Mesenchymal stem cell (in vitro differentiated cells and primary cell): Measurements from ENCODE around the gene EPRS1.
A peak's percentile ranks its signal among the peaks of the same experiment; 100 is the strongest.

Experiments
- DNase-seq: peaks from one replicate; pipeline ENCODE4 v3.0.0-alpha.2; 2013
- H2AFZ ChIP-seq: one replicate; pipeline ENCODE4 v1.6.1; 2013; ENCODE audit warnings: low read depth, mild to moderate bottlenecking, control low read depth, inconsistent platforms, low read length, moderate library complexity
- H2AK5ac ChIP-seq: 2 replicates; pipeline ENCODE4 v1.6.1; 2013; ENCODE audit warnings: low read length, moderate library complexity, mild to moderate bottlenecking, inconsistent platforms; ENCODE audit not compliant: severe bottlenecking
- H2BK120ac ChIP-seq: one replicate; pipeline ENCODE4 v1.6.1; 2013; ENCODE audit warnings: low read depth, mild to moderate bottlenecking, inconsistent platforms, low read length, moderate library complexity
- H2BK12ac ChIP-seq, 2 experiments: one replicate each; pipeline ENCODE4 v1.6.1; 2013; ENCODE audit warnings: inconsistent platforms in 2 of 2, low read length in 2 of 2, mild to moderate bottlenecking in 2 of 2, moderate library complexity in 2 of 2, control low read depth in 1 of 2
- H2BK15ac ChIP-seq: one replicate; pipeline ENCODE4 v1.6.1; 2013; ENCODE audit warnings: mild to moderate bottlenecking, low read depth, inconsistent platforms; ENCODE audit not compliant: poor library complexity, severe bottlenecking
- H2BK5ac ChIP-seq: 2 replicates; pipeline ENCODE4 v1.6.1; 2013; ENCODE audit warnings: low read depth, mild to moderate bottlenecking, low read length, control low read depth, inconsistent platforms; ENCODE audit not compliant: poor library complexity, severe bottlenecking
- H3K14ac ChIP-seq, 2 experiments: one replicate each; pipeline ENCODE4 v1.6.1; 2013; ENCODE audit warnings: inconsistent platforms in 2 of 2, low read length in 2 of 2, control low read depth in 1 of 2, mild to moderate bottlenecking in 1 of 2, moderate library complexity in 1 of 2
- H3K18ac ChIP-seq, 2 experiments: one replicate each; pipeline ENCODE4 v1.6.1; 2013; ENCODE audit warnings: inconsistent platforms in 2 of 2, low read length in 2 of 2, control low read depth in 1 of 2, low read depth in 1 of 2, mild to moderate bottlenecking in 1 of 2
- H3K23ac ChIP-seq, 2 experiments: one replicate each; pipeline ENCODE4 v1.6.1; 2013; ENCODE audit warnings: inconsistent platforms in 2 of 2, low read length in 2 of 2, mild to moderate bottlenecking in 2 of 2, moderate library complexity in 2 of 2, control low read depth in 1 of 2
- H3K27ac ChIP-seq: 2 replicates; pipeline ENCODE4 v1.5.1; 2013; ENCODE audit warnings: mild to moderate bottlenecking, moderate library complexity, low read length, control low read depth, inconsistent platforms; ENCODE audit not compliant: poor library complexity, severe bottlenecking
- H3K27me3 ChIP-seq, 2 experiments: 2 replicates each; pipeline versions ENCODE4 v1.6.1 to v1.7.0; 2013; ENCODE audit warnings: low read length in 2 of 2, mild to moderate bottlenecking in 2 of 2, moderate library complexity in 2 of 2, control low read depth in 1 of 2, inconsistent platforms in 1 of 2; ENCODE audit not compliant: control insufficient read depth in 1 of 2, insufficient read depth in 1 of 2
- H3K36me3 ChIP-seq, 2 experiments: 2 replicates each; pipeline versions ENCODE4 v1.6.1 to v1.7.0; 2013; ENCODE audit warnings: low read length in 2 of 2, control low read depth in 1 of 2, inconsistent platforms in 1 of 2, low read depth in 1 of 2, mild to moderate bottlenecking in 1 of 2; ENCODE audit not compliant: insufficient read depth in 2 of 2, control insufficient read depth in 1 of 2
- H3K4ac ChIP-seq, 2 experiments: one replicate each; pipeline ENCODE4 v1.6.1; 2013; ENCODE audit warnings: inconsistent platforms in 2 of 2, low read length in 2 of 2, mild to moderate bottlenecking in 2 of 2, moderate library complexity in 2 of 2, control low read depth in 1 of 2, low read depth in 1 of 2
- H3K4me1 ChIP-seq: 2 replicates; pipeline ENCODE4 v1.6.1; 2013; ENCODE audit warnings: low read depth, low read length, control low read depth; ENCODE audit not compliant: control insufficient read depth, insufficient read depth
- H3K4me2 ChIP-seq: 2 replicates; pipeline ENCODE4 v1.6.1; 2013; ENCODE audit warnings: low read length, mild to moderate bottlenecking, inconsistent platforms; ENCODE audit not compliant: poor library complexity, severe bottlenecking
- H3K4me3 ChIP-seq, 2 experiments: 2 replicates each; pipeline versions ENCODE4 v1.5.1 to v1.7.0; 2013; ENCODE audit warnings: low read length in 2 of 2, mild to moderate bottlenecking in 2 of 2, control low read depth in 1 of 2, low read depth in 1 of 2; ENCODE audit not compliant: insufficient read depth in 1 of 2
- H3K79me1 ChIP-seq: replicated peaks from 2 replicates; pipeline ENCODE4 v1.6.1; 2013; ENCODE audit warnings: mild to moderate bottlenecking, control low read depth, low read length, inconsistent platforms; ENCODE audit not compliant: poor library complexity, severe bottlenecking
- H3K9ac ChIP-seq: 2 replicates; pipeline ENCODE4 v1.7.0; 2013; ENCODE audit warnings: mild to moderate bottlenecking, low read length, moderate library complexity
- H3K9me3 ChIP-seq: 2 replicates; pipeline ENCODE4 v1.7.0; 2013; ENCODE audit warnings: mild to moderate bottlenecking, low read length; ENCODE audit not compliant: control insufficient read depth
- H4K8ac ChIP-seq: one replicate; pipeline ENCODE4 v1.6.1; 2013; ENCODE audit warnings: inconsistent platforms, mild to moderate bottlenecking, low read length, moderate library complexity
- H4K91ac ChIP-seq: one replicate; pipeline ENCODE4 v1.6.1; 2013; ENCODE audit warnings: mild to moderate bottlenecking, low read length, inconsistent platforms
- WGBS: methylation state at CpG from one replicate; pipeline ENCODE4 v1.1.7; 2013; ENCODE audit warnings: mixed read lengths; 5-methylcytosine and 5-hydroxymethylcytosine counted together

The EPRS1 gene

DNA sequence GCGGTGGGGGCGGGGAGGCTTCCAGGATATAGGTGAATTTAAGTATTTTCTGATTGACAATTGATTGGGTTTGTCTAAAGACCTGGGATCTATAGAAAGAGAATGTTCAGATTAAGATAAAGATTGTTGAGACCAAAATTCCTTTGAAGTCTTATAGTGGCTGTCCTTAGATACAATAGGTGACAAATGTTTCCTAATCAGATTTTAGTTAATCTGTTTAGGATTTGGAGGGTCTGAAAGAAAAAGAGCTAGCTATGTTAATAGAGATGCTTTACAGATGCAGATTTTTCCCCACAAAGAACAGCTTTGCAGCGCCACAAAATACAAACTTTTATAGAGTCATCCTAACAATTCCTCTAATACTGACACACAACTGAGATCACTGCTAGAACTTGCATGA is 14.6 kb upstream of the EPRS1 start:
- Histone ChIP-seq H2AFZ (no peak overlapping the region), H2BK15ac (no peak overlapping the region), H3K36me3 (peaks cover 18 to 63% of the 10 kb centered on the region in 2 experiments), H3K4me1 (no peaks in the 10 kb centered on the region), H3K14ac (no peak overlapping the region), H2BK5ac (no peak overlapping the region), H3K27ac (no peak overlapping the region), H2BK120ac (no peak overlapping the region), H3K79me1 (peaks cover 7% of the 10 kb centered on the region), H2BK12ac (no peak overlapping the region), H3K9me3 (no peaks in the 10 kb centered on the region), H3K27me3 (no peaks in the 10 kb centered on the region), H3K9ac (no peak overlapping the region), H2AK5ac (no peak overlapping the region), H3K18ac (no peak overlapping the region), H3K4me2 (no peak overlapping the region), H3K23ac (no peak overlapping the region), H4K91ac (no peak overlapping the region), H3K4me3 (no peak overlapping the region), H4K8ac (no peak overlapping the region), H3K4ac (no peak overlapping the region)
- no peak for DNase-seq
- WGBS = 98% methylated on average over 3 of the region's 3 CpGs

DNA sequence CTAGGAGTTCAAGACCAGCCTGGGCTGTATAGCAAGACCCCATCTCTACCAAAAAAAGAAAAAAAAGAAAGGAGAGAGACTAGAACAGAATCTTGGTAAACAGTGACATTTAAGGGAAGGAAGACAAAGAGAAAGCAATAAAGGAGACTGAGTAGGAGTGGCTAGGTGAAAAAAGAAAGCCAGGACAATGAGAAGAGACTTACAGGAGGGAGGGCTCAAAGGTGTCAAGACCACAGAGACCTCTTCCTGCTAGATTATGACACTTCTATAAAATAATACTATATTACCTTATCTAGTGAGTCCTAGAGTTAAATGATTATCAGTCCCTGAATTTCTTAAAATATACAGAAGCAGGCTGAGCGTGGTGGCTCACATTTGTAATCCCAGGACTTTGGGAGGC is 10.1 kb upstream of the EPRS1 start:
- H4K91ac ChIP-seq = no peak overlapping the region
- peaks cover 11 to 28% of the 10 kb centered on the region in 2 experiments for H3K36me3 ChIP-seq
- no peak for DNase-seq
- no peak overlapping the region for H4K8ac ChIP-seq
- no peaks in the 10 kb centered on the region for H3K9me3 ChIP-seq
- H3K18ac ChIP-seq = no peak overlapping the region
- H3K4me1 ChIP-seq = no peaks in the 10 kb centered on the region
- no peak overlapping the region for H2BK12ac ChIP-seq
- WGBS = 100% methylated on average over 1 of the region's 1 CpG
- H2AFZ ChIP-seq = no peak overlapping the region
- H3K27me3 ChIP-seq = no peaks in the 10 kb centered on the region
- H2BK120ac ChIP-seq = no peak overlapping the region
- H3K79me1 ChIP-seq = no peaks in the 10 kb centered on the region
- H3K14ac ChIP-seq = no peak overlapping the region
- no peak overlapping the region for H3K23ac ChIP-seq
- H3K9ac ChIP-seq = no peak overlapping the region
- H3K27ac ChIP-seq = no peak overlapping the region
- no peak overlapping the region for H3K4ac ChIP-seq
- no peak overlapping the region for H2BK15ac ChIP-seq
- H3K4me3 ChIP-seq = no peak overlapping the region
- H2AK5ac ChIP-seq = no peak overlapping the region
- no peak overlapping the region for H2BK5ac ChIP-seq
- H3K4me2 ChIP-seq = no peak overlapping the region

DNA sequence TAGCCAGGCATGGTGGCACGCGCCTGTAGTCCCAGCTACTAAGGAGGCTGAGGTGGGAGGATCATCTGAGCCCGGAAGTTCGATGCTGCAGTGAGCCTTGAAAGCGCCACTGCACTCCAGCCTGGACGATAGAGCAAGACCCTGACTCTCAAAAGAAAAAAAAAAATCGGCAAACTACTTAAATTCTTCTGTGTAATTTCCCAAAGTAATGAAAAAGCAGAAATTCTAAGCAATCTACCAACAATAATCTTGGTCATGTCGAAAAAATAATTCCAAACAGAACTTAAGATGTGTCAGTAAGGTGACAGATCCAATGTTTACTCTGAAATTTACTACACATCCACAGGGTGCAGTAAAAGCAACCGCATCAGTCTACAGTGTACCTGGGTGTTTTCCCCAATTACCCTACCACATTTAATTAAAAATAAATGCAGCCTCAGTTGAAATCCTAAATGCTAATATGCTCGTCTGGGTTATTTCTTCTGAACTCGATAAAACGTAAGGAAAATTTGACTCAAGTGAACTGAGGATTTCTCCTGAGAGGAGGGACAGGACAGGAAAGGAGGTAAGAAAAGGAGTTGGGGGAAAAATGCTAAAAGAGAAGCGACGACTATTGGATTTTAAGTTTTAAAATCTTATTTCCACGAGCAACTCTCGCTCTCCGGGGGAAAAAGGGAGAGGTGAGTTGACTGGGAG is 801 bp downstream of the EPRS1 start:
- no peak overlapping the region for H4K91ac ChIP-seq
- H2AK5ac ChIP-seq = no peak overlapping the region
- H3K14ac ChIP-seq = no peak overlapping the region
- no peak overlapping the region for H2BK5ac ChIP-seq
- no peak overlapping the region for H4K8ac ChIP-seq
- H3K79me1 ChIP-seq = peaks cover 4% of the 10 kb centered on the region
- DNase-seq = no peak
- H3K4me2 ChIP-seq = peak overlapping the region; percentile 49
- no peak overlapping the region for H2BK12ac ChIP-seq
- no peaks in the 10 kb centered on the region for H3K27me3 ChIP-seq
- H3K36me3 ChIP-seq = peaks cover 3% of the 10 kb centered on the region in 2 experiments
- H2BK120ac ChIP-seq = no peak overlapping the region
- H3K27ac ChIP-seq = peak overlapping the region; percentile 41
- no peak overlapping the region for H3K18ac ChIP-seq
- no peak overlapping the region for H2BK15ac ChIP-seq
- H3K9ac ChIP-seq = peak overlapping the region; percentile 98
- no peaks in the 10 kb centered on the region for H3K9me3 ChIP-seq
- peaks cover 8% of the 10 kb centered on the region for H3K4me1 ChIP-seq
- peak overlapping the region; percentile 82 to 100 for H3K4me3 ChIP-seq
- no peak overlapping the region for H3K23ac ChIP-seq
- 33% methylated on average over 17 of the region's 17 CpGs for WGBS
- peak overlapping the region; percentile 47 for H2AFZ ChIP-seq
- peak overlapping the region in 1 of 2 experiments; percentile 10 for H3K4ac ChIP-seq

DNA sequence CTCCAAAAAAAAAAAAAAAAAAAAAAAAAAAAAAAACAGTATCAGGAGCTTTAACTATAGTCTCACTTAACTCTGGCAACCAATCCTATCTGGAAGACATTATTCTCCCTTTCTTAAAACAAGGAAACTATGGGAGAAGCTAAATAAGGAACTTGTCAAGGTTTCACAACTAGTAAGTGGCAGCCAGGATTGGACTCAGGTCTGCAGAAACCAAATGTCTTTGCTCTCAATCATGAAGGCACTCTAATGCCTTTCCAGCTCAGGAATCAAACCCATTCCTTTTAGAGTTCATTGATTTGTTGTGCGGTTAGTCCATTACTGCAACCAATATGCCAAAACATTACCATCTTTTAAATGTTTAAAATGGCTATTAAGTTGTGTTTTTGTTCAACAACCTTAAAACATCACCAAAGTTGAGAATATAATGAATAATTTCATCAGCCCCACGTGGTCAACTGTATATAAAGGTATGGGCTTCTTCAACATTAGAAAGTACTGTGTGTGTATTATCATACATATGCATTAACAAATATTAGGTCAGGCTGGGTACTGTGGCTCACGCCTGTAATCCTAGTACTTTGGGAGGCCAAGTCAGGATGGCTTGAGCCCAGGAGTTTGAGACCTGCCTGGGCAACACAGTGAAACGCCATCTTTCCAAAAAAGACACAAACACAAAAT is 1.5 kb downstream of the EPRS1 start:
- no peak overlapping the region for H3K23ac ChIP-seq
- H3K36me3 ChIP-seq = peaks cover 4 to 9% of the 10 kb centered on the region in 2 experiments
- H2AK5ac ChIP-seq = no peak overlapping the region
- peak; percentile 16 for DNase-seq
- H3K4ac ChIP-seq = peak overlapping the region in 1 of 2 experiments; percentile 42
- peak overlapping the region; percentile 98 for H3K9ac ChIP-seq
- H3K14ac ChIP-seq = no peak overlapping the region
- no peak overlapping the region for H2AFZ ChIP-seq
- H2BK12ac ChIP-seq = no peak overlapping the region
- H4K91ac ChIP-seq = no peak overlapping the region
- peaks cover 5% of the 10 kb centered on the region for H3K79me1 ChIP-seq
- no peak overlapping the region for H4K8ac ChIP-seq
- H3K4me3 ChIP-seq = peak overlapping the region in 1 of 2 experiments; percentile 100
- no peaks in the 10 kb centered on the region for H3K27me3 ChIP-seq
- H2BK5ac ChIP-seq = no peak overlapping the region
- no peak overlapping the region for H2BK15ac ChIP-seq
- H3K4me2 ChIP-seq = peak overlapping the region; percentile 49
- H3K27ac ChIP-seq = no peak overlapping the region
- no peak overlapping the region for H2BK120ac ChIP-seq
- H3K18ac ChIP-seq = no peak overlapping the region
- peaks cover 8% of the 10 kb centered on the region for H3K4me1 ChIP-seq
- 100% methylated on average over 1 of the region's 4 CpGs for WGBS
- no peaks in the 10 kb centered on the region for H3K9me3 ChIP-seq
